HG02642 (cell line): Measurements from ENCODE around the gene ECSIT.
"Not testable (repeated sequence)": the region's sequence is repeated elsewhere in the genome, so short reads cannot be mapped to it uniquely, and the experiment has no call there.

ENCODE experiments used
- ATAC-seq: cut with Tn5 transposase; IDR thresholded peaks from one replicate; pipeline ENCODE4 v1.9.1; 2021; ENCODE audit warnings: mild to moderate bottlenecking; ENCODE audit not compliant: unreplicated experiment, poor library complexity

The ECSIT gene, protein sequence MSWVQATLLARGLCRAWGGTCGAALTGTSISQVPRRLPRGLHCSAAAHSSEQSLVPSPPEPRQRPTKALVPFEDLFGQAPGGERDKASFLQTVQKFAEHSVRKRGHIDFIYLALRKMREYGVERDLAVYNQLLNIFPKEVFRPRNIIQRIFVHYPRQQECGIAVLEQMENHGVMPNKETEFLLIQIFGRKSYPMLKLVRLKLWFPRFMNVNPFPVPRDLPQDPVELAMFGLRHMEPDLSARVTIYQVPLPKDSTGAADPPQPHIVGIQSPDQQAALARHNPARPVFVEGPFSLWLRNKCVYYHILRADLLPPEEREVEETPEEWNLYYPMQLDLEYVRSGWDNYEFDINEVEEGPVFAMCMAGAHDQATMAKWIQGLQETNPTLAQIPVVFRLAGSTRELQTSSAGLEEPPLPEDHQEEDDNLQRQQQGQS

DNA sequence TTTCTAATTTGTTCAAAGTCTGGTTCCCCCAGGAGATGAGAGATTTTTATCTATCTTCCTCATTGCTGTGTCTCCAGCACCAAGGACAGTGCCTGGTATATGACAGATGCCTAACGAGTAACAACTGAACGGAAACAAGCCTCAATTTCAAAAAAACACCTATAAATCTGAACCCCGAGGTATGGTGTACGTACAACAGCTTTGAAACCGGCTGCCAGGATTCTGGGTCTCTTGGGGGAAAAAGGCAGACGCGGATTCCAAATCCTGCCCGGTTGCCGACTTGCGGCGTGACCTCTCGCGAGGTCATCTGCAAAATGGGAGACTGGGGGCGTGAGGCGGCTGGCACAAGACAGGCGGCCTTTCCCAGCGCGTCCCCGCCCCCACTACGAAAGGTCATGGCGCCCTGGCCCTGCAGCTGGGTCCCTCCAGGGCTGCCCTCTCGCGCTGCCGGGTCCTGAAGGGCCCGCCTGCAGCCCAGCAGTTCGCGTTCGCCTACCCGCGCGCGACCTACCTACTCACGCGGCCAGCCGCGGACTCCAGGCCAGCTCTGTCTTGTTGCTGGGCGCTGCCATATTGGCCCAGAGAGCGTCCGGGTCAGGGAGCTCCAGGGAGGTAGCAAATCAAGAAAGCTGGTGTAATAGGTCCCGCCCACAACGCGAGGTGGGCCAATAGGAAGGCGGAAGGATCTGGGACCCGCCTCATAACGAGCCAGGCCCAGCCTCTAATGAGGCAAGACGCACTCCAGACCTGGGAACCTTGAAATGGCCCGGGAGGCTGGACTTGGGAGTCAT is at the start of gene ECSIT:
Gene ECSIT, minus strand, starts transcription at position 584 of the 791 bp plus-strand sequence. CDS start 9,964 bp downstream, outside the sequence.
- ATAC-seq, result peak; percentile 97

DNA sequence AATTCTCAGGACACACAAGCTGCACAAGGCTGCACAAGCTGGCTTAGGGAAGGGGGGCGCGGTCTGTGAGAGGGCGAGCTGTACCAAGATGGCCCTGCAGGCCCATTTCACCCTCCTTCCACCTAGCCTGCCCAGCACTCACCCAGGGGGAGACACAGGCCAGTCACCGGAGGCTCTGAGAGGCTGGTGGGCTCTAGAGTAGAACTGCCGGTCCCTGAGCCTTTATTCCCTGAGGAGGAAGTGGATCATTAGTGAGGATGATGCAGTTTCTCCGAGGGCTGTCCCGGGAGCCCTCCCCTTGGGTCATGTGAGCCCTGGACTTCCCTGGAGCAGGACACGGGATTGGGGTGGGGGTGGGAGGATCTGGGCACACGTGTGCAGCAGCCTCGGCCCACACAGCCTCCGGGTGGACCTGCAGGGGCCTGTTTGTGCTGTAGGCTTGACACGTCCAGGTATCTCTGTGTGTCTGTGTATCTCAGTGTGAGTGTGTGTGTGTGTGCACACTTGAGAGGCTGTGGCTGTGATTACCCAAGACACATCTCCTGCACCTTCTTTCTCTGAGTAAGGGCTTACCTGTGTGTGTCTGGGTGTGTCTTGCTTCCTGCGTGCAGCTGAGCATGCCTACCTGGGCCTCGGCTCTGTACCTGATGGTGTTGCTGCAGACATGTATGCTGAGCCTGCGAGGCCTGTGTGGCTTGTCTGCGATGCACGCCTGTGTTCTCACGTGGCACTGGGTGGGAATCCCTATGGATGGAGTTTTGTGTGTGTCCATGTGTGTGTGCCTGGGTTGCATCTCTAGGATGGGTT is 48.7 kb upstream of the ECSIT start, which contains the start of gene ACP5:
Gene ACP5, minus strand, starts transcription at position 195 of the 807 bp plus-strand sequence. CDS start 328 bp downstream, outside the sequence.
- ATAC-seq, result no peak

DNA sequence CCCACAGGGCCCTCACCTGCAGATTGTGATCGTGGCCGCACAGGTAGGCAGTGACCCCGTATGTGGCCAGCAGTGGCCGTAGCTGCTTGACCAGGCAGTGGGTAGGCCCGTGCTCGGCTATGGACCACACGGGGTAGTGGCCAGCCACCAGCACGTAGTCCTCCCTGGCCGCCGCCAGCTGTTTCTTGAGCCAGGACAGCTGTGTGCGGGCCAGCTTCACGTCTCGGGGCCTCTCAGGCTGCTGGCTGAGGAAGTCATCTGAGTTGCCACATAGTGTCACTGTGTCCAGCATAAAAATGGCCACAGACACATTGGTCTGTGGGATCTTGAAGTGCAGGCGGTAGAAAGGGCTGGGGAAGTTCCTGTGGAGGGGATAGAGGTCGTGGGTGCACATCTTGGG is 47.3 kb upstream of the ECSIT start:
- ATAC-seq, result no peak

DNA sequence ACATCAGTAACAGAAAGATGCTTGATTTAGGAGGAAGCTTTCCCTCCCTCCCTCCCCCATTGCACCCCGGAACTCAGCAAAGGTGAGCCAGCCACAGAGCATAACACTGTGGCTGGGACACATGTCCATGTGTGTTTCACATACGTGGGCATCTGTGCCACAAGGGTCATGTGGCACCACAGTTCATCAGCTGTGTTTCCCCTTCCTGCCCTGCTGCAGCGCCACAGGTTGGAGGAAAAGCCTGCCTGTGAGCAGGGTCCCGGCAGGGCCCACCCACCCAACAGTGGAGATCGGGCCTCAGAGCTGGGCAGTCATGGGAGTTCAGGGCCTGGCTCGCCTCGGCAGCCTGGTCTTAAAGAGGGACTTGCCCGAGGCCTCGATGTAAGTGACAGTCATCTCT is 45.8 kb upstream of the ECSIT start:
- ATAC-seq, result no peak

DNA sequence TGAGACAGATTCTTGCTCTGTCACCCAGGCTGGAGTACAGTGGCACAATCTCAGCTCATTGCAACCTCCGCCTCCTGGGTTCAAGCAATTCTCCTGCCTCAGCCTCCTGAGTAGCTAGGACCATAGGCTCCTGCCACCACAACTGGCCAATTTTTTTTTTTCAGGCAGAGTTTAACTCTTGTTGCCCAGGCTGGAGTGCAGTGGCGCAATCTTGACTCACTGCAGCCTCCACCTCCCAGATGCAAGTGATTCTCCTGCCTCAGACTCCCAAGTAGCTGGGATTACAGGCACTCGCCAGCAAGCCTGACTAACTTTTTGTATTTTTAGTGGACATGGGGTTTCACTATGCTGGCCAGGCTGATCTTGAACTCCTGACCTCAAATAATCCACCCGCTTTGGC is 44.8 kb upstream of the ECSIT start:
- not testable (repeated sequence) for ATAC-seq

DNA sequence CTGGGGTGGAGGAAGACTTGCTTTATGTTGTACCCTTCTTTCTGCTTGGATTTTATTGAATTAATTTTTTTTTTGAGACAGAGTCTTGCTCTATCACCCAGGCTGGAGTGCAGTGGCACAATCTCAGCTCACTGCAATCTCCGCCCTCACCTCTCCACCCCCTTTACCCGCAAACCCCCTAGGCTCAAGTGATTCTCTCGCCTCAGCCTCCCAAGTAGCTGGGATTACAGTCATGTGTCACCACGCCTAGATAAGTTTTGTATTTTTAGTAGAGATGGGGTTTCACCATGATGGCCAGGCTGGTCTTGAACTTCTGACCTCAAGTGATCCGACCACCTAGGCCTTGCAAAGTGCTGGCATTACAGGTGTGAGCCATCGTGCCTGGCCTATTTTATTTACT is 44.4 kb upstream of the ECSIT start:
- ATAC-seq, result not testable (repeated sequence)

DNA sequence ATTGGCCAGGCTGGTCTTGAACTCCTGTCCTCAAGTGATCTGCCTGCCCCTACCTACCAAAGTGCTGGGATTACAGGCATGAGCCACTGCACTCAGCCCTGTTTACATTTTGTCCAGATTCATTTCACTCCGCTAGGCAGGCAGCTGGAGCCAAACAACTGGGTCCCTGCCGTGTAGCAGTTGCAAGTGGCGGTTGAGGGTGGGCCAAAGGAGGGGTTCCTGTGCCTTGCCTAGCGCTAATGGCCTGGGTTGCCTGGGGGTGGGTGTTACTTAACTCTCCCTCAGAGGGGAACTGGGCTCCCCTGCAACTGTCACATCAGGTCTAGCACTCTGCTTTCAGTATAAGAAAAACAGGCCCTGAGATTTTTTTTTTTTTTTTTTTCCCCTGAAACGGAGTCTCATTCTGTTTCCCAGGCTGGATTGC is 41.1 kb upstream of the ECSIT start:
- ATAC-seq, result no peak

DNA sequence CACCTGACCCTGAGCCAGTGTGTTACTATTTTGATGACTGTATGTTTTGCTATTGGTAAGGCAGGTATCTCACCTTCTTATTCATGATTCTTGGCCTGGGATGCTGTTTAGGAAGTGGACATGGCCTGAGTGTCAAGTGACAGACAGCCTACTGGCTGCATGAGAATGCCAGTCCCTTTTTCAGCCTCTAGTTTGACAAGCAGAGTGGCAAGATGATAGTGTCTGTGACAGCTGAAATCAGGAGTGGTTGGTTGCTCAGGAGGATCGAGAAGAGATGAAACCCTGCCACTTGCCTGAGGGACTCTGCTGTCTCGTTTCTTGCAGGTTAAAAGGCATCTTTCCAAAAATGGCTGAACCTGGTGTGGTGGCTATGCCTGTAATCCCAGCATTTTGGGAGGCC is 37.2 kb upstream of the ECSIT start:
- no peak for ATAC-seq

DNA sequence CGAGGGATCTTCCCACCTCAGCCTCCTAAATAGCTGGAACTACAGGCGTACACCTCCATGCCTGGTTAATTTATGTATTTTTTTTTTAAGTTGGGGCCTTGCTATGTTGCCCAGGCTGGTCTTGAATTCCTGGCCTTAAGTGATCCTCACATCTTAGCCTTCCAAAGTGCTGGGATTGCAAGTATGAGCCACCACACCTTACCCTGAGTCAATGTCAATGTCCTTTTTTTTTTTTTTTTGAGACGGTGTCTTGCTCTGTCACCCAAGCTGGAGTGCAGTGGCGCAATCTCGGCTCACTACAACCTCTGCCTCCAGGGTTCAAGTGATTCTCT is 36.7 kb upstream of the ECSIT start:
- not testable (repeated sequence) for ATAC-seq

DNA sequence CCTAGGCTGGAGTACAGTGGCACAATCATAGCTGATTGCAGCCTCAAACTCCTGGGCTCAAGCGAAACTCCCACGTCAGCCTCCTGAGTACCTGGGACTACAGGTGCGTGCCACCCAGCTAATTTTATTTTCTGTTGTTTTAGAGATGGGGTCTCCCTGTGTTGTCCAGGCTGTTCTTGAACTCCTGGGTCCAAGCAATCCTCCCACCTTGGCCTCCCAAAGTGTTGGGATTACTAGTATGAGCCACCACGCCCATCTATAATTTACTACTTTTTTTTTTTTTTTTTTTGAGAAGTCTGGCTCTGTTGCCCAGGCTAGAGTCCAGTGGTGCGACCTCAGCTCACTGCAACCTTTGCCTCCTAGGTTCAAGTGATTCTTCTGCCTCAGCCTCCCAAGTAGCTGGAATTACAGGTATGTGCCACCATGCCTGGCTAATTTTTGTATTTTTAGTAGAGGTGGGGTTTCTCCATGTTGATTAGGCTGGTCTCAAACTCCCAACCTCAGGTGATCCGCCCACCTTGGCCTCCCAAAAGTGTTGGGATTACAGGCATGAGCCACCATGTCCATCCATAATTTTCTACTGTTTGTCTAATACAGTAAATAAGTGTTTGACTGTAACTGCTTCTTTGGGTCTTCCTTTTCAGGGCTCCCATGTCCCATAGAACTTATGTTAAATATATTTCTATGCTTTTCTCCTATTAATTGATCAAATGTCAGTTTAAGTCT is 35.3 kb upstream of the ECSIT start:
- ATAC-seq, result not testable (repeated sequence)

DNA sequence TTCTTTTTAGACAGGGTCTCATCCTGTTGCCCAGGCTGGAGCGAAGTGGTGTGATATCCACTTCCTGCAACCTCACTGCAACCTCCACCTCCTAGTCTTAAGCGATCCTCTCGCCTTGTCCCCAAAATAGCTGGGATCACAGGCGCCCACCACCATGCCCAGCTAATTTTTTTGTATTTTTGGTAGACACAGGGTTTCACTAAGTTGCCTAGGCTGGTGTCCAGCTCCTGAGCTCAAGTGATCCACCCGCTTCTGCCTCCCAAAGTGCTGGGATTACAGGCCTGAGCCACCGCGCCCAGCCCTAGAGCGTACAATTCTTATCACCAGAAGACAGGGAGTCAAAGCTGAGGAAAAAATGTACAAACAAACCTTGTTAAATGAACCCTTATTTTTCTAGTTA is 34.6 kb upstream of the ECSIT start:
- no peak for ATAC-seq

DNA sequence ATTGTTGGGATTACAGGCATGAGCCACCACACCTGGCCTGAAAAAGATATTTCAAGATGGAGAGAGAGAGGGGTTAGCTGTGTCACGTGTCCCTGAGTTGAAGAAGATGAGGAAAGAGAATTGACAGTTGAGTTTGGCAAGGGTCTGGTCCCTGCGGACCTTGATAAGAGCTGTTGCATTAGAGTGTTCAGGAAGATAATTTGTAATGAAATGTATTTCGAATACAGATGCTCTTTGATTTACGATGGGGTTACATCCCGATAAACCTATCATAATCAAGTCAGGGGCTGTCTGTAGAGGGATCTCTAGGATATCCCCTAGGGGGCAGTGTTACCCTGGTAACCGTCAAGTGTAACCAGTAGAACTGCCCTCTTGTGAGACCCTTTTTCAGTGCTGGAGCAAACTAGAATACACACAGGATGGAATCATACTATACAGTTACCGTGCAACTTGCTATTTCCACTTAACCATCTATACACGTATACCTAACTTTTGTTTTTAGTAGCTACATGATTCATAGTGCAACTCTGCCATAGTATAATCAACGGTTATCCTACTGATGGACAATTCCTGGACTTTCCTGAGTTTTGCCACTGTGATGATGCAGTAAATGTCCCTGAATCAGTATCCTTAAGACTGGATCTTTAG is 31.6 kb upstream of the ECSIT start:
- no peak for ATAC-seq

DNA sequence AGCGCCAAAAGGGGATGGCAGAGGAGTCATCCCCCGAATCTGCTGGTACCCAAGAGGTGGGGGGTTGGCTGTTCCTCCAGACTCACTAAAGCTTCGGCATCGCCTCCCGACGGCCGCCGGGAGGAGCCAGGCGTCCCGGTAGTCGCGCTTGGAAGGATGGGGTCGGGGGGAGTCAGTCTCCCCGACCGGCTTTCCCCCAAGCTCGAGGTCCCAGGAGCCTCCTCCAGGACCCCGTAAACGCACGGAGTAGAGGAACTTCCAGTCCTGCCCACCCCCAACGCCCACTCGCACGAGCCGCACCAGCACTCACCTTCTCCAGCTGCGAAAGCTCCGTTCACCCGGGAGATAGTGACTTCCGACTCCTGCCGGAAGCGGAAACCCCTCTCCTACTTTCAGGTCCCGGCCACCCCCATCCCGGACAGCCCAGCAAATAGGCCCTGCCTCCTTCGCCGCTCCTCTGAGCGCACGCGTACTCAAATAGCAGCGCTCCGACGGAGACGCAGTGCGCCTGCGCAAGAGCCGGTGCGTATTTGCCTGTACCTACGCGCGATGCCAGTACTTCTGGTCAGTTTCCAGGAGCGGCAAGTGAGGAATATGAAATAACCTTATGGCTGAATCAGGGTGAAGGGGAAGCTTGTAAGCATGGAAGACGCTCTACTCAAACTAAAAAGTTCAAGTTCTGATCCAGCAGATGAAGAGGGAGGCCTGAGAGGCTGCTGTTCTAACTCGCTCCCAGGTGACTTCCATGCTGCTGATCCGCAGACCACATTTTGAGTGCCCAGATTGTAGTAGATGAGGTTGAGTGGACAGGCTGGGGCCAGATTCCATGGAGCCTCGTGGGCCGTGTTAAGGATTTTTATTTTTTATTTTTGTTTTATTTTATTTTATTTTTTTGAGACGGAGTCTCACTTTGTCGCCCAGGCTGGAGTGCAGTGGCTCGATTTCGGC is 30.2 kb upstream of the ECSIT start, which contains the start of gene ELOF1:
Gene ELOF1, minus strand, starts transcription at position 350 of the 948 bp plus-strand sequence. CDS start 4,883 bp downstream, outside the sequence.
- peak; percentile 89 for ATAC-seq

DNA sequence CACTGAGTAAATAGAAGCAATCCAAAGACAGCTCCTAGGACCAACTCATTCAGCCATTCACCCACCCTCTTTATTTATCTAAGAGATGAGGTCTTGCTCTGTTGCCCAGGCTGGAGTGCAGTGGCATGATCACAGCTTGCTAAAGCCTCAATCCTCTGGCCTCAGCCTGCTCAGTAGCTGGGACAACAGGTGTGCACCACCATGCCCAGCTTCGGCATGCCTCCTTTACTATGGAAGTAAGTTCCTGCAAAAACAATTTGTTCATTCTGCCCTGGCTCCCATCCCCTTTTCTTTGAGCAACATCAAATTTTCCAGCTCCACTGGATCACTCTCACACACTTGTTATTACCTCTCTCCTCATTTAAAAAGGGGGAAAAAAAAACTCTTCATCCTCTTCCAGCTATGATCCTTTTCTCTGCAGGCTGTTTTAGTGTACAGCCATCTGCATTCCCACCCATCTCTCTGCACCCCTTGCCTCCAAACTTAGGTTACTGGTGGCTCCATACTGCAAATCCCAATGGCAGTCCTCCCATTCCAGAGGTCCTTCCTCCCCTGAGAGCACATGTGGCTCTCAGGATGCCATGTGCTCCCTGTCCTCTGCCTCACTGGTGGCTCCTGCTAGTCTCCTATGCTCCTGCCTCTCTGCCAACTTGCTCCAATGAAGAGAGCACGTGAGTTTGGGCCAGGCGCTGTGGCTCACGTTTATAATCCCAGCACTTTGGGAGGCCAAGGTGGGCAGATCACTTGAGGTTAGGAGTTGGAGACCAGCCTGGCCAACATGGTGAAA is 27.9 kb upstream of the ECSIT start:
- ATAC-seq, result no peak

DNA sequence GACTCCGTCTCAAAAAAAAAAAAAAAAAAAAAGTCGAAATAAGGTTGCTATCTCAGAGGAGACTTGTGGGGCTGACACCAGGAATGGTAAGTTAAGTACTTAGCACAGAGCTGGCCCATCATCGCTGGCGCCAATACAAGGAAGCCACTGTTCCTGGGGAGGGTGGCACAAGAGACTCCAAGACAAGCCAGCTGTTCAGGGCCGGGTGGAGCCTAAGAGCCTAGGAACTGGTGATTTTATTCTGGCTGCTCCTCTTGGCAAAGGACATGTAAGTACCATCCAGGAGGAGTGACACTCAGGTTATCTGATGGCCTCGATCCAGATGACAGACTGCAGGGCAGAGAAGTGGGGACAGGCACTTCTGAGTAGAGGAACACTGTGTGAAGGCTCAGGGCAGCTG is 26.3 kb upstream of the ECSIT start:
- ATAC-seq, result no peak

DNA sequence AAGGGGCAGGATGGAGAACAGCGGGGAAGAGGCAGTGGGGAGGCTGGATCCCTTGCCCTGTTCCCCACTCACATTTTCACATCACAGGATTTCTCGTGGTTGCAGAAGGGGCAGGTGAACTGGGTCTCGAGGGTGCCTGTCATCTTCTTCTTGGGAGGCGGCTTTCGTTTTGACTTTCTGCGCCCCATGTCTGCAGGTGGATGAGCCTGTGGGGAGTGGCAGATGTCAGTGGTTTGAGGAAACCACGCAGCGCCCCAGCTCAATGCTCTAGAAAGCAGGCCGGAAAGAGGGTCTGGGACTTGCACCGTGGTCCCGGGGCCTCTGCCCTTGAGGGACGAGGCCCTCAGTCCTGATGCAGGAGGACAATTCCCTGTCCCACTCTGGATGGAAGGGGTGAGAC is 25.2 kb upstream of the ECSIT start:
- ATAC-seq, result no peak

DNA sequence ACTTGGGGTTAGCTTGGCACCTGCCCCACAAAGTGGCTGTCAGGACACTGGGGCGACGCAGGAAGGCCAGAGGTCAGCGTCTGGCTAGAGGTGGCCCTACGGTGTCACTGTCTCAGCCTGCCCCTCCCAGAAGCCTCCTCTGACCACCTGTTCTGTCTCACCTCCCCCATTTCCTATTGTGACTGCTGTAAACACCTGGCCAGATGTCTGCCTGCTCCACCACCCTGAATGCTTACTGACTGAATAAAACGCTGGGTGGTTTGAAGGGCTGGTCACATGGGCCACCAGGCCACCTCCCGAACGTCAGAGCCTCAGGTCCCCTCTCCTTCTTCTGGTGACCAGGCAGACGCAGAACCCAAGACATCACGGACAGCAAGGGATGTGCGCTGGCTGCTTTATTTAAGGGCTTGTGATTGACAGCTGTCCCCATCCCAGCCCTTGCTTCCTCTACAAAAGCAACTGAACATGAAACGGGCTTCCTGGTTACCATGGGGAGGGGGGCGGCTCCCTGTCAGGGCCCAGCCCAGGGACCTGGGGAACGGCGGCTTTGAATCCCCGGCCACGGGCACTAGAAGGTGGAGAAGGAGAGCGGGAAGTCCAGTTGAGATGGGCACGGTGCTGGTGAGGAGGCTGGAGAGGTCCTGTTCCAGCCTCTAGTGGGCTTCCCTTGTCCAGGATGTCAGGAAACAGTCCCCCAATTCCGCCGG is 23.9 kb upstream of the ECSIT start:
- no peak for ATAC-seq
